ENCODE results near the gene C11orf97. TPM values are rescaled to one million over a fixed set of nuclear protein-coding genes. Genes with fewer than 3 reads are reported as not detected.

The C11orf97 gene
- total RNA-seq, 1 experiment from 2014 or later: not detected

- no peak overlapping the region for H3K4me2 ChIP-seq (ENCODE audit: low read length)
- H3K79me2 ChIP-seq (ENCODE audit: insufficient read depth, low read length): no peaks in the 10 kb centered on the region
- H3K9me3 ChIP-seq (ENCODE audit: control insufficient read depth in 1 of 2, insufficient read depth in 1 of 2, low read depth in 1 of 2, low read length in 2 of 2): no peaks in the 10 kb centered on the region
- no peaks in the 10 kb centered on the region for H3K27me3 ChIP-seq (ENCODE audit: insufficient read depth, low read length)
- ChIA-PET POLR2A (no interaction called here), CTCF (no interaction called here), RAD21 (ENCODE audit: low non-redundant PET in 1 of 2, low total read pairs in 2 of 2, uncharacterized antibody in 2 of 2, unreplicated experiment in 2 of 2) (no interaction called here)
- H3K36me3 ChIP-seq (ENCODE audit: control insufficient read depth in 1 of 2, insufficient read depth in 2 of 2, low read length in 2 of 2): peaks cover 6 to 14% of the 10 kb centered on the region in 2 experiments; a peak in 2 of 4 replicates
- H2AFZ ChIP-seq (ENCODE audit: low read depth, low read length, poor library complexity, severe bottlenecking): no peak overlapping the region
- no peaks in the 10 kb centered on the region for H4K20me1 ChIP-seq (ENCODE audit: insufficient read depth)
- no peaks in the 10 kb centered on the region for H3K4me1 ChIP-seq (ENCODE audit: control insufficient read depth in 1 of 2, insufficient read depth in 2 of 2, low read length in 2 of 2)
- no TSS peak for BruUV-seq (replicated peaks)
- intact Hi-C loops (cut with micrococcal nuclease): no loop called here
- H3K27ac ChIP-seq (ENCODE audit: low read depth, low read length): no peak overlapping the region
- ATAC-seq: no peak
- no peak overlapping the region for H3K4me3 ChIP-seq (replicated peaks in 1 of 2; ENCODE audit: low read depth in 1 of 2, low read length in 2 of 2)
- H3K9ac ChIP-seq (ENCODE audit: low read length): no peak overlapping the region
- TF ChIP-seq CEBPB (IDR thresholded peaks at IDR 0.05; ENCODE audit: low read depth): no peak
- TF ChIP-seq ZNF274 (IDR thresholded peaks at IDR 0.05; ENCODE audit: low read depth, low read length): no peak
- no peak for TF ChIP-seq YY1 (IDR thresholded peaks at IDR 0.05; ENCODE audit: extremely low read depth, insufficient replicate concordance, low read depth, low read length)
- no peak for TF ChIP-seq ZFX (IDR thresholded peaks at IDR 0.05)
- TF ChIP-seq POLR2A (IDR thresholded peaks at IDR 0.05; ENCODE audit: borderline replicate concordance, extremely low read depth, insufficient read depth, insufficient read length): no peak
- TF ChIP-seq CTCF (IDR thresholded peaks at IDR 0.05 in 2 of 3, conservative IDR thresholded peaks at IDR 0.05 in 1 of 3; ENCODE audit: borderline replicate concordance in 1 of 3, insufficient read depth in 1 of 3, low read depth in 2 of 3, low read length in 2 of 3): no peak
- no peak for DNase-seq (ENCODE audit: low read depth, low spot score)
- H3K9me2 ChIP-seq (ENCODE audit: insufficient read depth): no peaks in the 10 kb centered on the region
Measured at GRCh38 chr11:94472916-94473799, 39.1 kb upstream of the C11orf97 start.

GRCh38 chr11:94477624-94478023 is 34.6 kb upstream of the C11orf97 start:
- ChIA-PET RAD21 (ENCODE audit: low non-redundant PET in 1 of 2, low total read pairs in 2 of 2, uncharacterized antibody in 2 of 2, unreplicated experiment in 2 of 2) (no interaction called here), POLR2A (no interaction called here)
- intact Hi-C loops (cut with micrococcal nuclease): no loop called here
- TF ChIP-seq EZH2phosphoT487 (IDR thresholded peaks at IDR 0.05; ENCODE audit: borderline replicate concordance): no peak
- TF ChIP-seq POLR2A (IDR thresholded peaks at IDR 0.05; ENCODE audit: borderline replicate concordance, extremely low read depth, insufficient read depth, insufficient read length): no peak
- no peak for TF ChIP-seq CBX3 (IDR thresholded peaks at IDR 0.05; ENCODE audit: low read depth)
- TF ChIP-seq TCF7L2 (IDR thresholded peaks at IDR 0.05; ENCODE audit: borderline replicate concordance, extremely low read depth, insufficient read depth, insufficient read length): no peak
- TF ChIP-seq EGR1 (IDR thresholded peaks at IDR 0.05; ENCODE audit: low read depth): no peak
- TF ChIP-seq YY1 (IDR thresholded peaks at IDR 0.05; ENCODE audit: extremely low read depth, insufficient replicate concordance, low read depth, low read length): no peak
- TF ChIP-seq JUND (IDR thresholded peaks at IDR 0.05): no peak
- no peak for TF ChIP-seq ZBTB33 (IDR thresholded peaks at IDR 0.05; ENCODE audit: extremely low read depth, insufficient replicate concordance, low read length)
- no peak for TF ChIP-seq ZFX (IDR thresholded peaks at IDR 0.05)
- no peak for TF ChIP-seq SIN3A (IDR thresholded peaks at IDR 0.05; ENCODE audit: low read depth)
- TF ChIP-seq EZH2 (IDR thresholded peaks at IDR 0.05): no peak
- TF ChIP-seq ZNF274 (IDR thresholded peaks at IDR 0.05; ENCODE audit: low read depth, low read length): no peak
- TF ChIP-seq POLR2AphosphoS5 (IDR thresholded peaks at IDR 0.05; ENCODE audit: low read depth, low read length): no peak

More at GRCh38 chr11:94477624-94478023, 34.6 kb upstream of the C11orf97 start:
- Histone ChIP-seq H3K4me1 (ENCODE audit: control insufficient read depth in 1 of 2, insufficient read depth in 2 of 2, low read length in 2 of 2) (no peaks in the 10 kb centered on the region), H3K4me3 (replicated peaks in 1 of 2; ENCODE audit: low read depth in 1 of 2, low read length in 2 of 2) (no peak overlapping the region), H3K27me3 (ENCODE audit: insufficient read depth, low read length) (no peaks in the 10 kb centered on the region), H3K9ac (ENCODE audit: low read length) (no peak overlapping the region), H3K9me2 (ENCODE audit: insufficient read depth) (no peaks in the 10 kb centered on the region), H3K4me2 (ENCODE audit: low read length) (no peak overlapping the region), H3K27ac (ENCODE audit: low read depth, low read length) (no peak overlapping the region), H4K20me1 (ENCODE audit: insufficient read depth) (no peaks in the 10 kb centered on the region), H3K9me3 (ENCODE audit: control insufficient read depth in 1 of 2, insufficient read depth in 1 of 2, low read depth in 1 of 2, low read length in 2 of 2) (no peaks in the 10 kb centered on the region), H2AFZ (ENCODE audit: low read depth, low read length, poor library complexity, severe bottlenecking) (no peak overlapping the region), H3K36me3 (ENCODE audit: control insufficient read depth in 1 of 2, insufficient read depth in 2 of 2, low read length in 2 of 2) (peaks cover 5 to 16% of the 10 kb centered on the region in 2 experiments; a peak in 2 of 4 replicates), H3K79me2 (ENCODE audit: insufficient read depth, low read length) (no peaks in the 10 kb centered on the region)
- DNase-seq (ENCODE audit: low read depth, low spot score): no peak
- CTCF ChIA-PET: no interaction called here
- no peak for ATAC-seq
- BruUV-seq (replicated peaks): no TSS peak

Data from HCT116 (cell line).